Adrenal gland (tissue), 5 donors: ENCODE data around the gene TEX14.

Experiments
- POLR2A ChIP-seq, 2 donors: fragments of 450-650 bp; IDR thresholded peaks; one replicate each; pipeline ENCODE4 v1.6.1; 2017; ENCODE audit warnings: antibody characterized with exemption in 2 of 2, mild to moderate bottlenecking in 2 of 2, moderate library complexity in 1 of 2
- TF ChIP-seq, protein P1 (sequence below), 6 experiments: fragments of 450-650 bp in 4 of 6; fragments of 200-600 bp in 2 of 6; sonication (generic) in 1 of 6; IDR thresholded peaks; 1 replicate in 5 of 6; 2 replicates in 1 of 6; pipeline versions ENCODE4 v1.5.1 to v1.8.0; 2016 to 2021; ENCODE audit warnings: antibody characterized with exemption in 6 of 6, mild to moderate bottlenecking in 2 of 6, moderate library complexity in 1 of 6
- donor health status: DM: no; HTN: no; CAD: no.

DNA sequence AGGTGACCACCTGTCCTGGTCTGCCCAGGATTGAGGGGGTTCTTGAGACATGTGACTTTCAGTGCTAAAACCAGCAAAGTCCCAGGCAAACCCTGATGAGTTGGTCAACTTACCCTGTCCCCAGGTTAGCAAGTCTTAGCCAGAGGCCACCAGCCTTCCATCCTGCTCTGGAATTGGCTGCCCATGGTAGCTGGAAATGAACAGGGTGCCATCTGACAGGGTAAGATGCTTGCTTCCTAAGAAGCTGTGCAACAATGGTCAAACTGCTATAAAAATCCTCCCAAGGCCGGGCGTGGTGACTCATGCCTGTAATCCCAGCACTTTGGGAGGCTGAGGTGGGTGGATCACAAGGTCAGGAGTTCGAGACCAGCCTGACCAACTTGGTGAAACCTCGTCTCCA is 154.6 kb downstream of the TEX14 start:
- TF ChIP-seq, protein P1, sequence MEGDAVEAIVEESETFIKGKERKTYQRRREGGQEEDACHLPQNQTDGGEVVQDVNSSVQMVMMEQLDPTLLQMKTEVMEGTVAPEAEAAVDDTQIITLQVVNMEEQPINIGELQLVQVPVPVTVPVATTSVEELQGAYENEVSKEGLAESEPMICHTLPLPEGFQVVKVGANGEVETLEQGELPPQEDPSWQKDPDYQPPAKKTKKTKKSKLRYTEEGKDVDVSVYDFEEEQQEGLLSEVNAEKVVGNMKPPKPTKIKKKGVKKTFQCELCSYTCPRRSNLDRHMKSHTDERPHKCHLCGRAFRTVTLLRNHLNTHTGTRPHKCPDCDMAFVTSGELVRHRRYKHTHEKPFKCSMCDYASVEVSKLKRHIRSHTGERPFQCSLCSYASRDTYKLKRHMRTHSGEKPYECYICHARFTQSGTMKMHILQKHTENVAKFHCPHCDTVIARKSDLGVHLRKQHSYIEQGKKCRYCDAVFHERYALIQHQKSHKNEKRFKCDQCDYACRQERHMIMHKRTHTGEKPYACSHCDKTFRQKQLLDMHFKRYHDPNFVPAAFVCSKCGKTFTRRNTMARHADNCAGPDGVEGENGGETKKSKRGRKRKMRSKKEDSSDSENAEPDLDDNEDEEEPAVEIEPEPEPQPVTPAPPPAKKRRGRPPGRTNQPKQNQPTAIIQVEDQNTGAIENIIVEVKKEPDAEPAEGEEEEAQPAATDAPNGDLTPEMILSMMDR (IDR thresholded peaks at IDR 0.05) = no peak
- no peak for TF ChIP-seq POLR2A (IDR thresholded peaks at IDR 0.05)
